Neural crest cell (in vitro differentiated cells): Measurements from ENCODE around the gene FLYWCH1. TPM values are rescaled to one million over a fixed set of nuclear protein-coding genes. Genes with fewer than 3 reads are reported as not detected.

ENCODE experiments used
- DNase-seq: peaks from one replicate; pipeline ENCODE4 v3.0.0; 2021; ENCODE audit warnings: low read depth, mixed read lengths, low spot score
- H3K27ac Mint-ChIP-seq: one replicate; pipeline ENCODE4 v1.8.0; 2021; ENCODE audit warnings: mild to moderate bottlenecking, mixed read lengths; ENCODE audit not compliant: unreplicated experiment
- H3K27me3 Mint-ChIP-seq: 2 replicates; pipeline ENCODE4 v1.8.0; 2021; ENCODE audit warnings: low read depth, mild to moderate bottlenecking, mixed read lengths
- H3K36me3 Mint-ChIP-seq: 2 replicates; pipeline ENCODE4 v1.8.0; 2021; ENCODE audit warnings: low read depth, mild to moderate bottlenecking, mixed read lengths
- H3K4me1 Mint-ChIP-seq: 2 replicates; pipeline ENCODE4 v1.8.0; 2021; ENCODE audit warnings: mixed read lengths
- H3K4me3 Mint-ChIP-seq: one replicate; pipeline ENCODE4 v1.8.0; 2021; ENCODE audit warnings: mild to moderate bottlenecking, mixed read lengths
- H3K9me3 Mint-ChIP-seq: 2 replicates; pipeline ENCODE4 v1.8.0; 2021; ENCODE audit warnings: mixed read lengths
- total RNA-seq: library from RNA; stranded (reverse); gene quantifications from 2 replicates; pipeline ENCODE4 v1.2.1, GENCODE V29; 2021
- TF ChIP-seq, protein P1 (sequence below): fragments of 200-600 bp; sonication (generic); conservative IDR thresholded peaks from 2 replicates; pipeline ENCODE4 v1.5.0; 2021; ENCODE audit warnings: antibody characterized with exemption, mild to moderate bottlenecking

FLYWCH1 gene
- total RNA-seq, 1 donor from 2014 or later = 26.4 TPM

DNA sequence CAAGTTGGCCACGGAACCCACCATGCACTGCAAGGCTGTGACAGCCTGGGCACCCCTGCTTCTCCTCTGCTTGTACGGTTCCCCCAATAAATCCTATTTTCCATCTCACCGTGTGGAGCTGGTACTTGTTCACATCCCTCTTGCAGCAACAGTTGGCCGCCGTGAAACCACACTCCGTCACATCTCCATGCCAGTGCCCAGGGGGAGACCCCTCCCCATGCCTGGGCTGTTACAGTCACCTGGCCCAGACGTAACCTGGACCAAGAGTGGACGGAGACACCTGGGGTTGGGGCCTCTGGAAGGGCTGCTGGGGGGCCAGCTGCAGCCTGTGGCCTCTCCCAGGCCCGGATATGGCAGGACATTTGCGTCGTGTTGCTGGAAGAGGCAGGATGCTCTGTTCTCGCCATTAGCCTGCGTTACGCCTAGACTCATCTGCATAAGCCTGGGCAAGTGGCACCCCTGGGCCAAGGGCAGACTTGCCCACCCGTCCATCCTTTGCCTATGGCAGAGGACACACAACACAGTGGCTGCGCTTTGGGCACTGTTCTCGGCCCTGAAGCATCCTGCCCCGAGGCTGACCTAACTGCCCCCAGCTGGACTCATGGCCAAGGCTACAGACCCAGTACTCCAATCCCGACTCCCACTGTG lies 38.1 kb downstream of the FLYWCH1 start:
- H3K9me3 Mint-ChIP-seq = peaks cover 4% of the 10 kb centered on the region
- no peaks in the 10 kb centered on the region for H3K27me3 Mint-ChIP-seq

DNA sequence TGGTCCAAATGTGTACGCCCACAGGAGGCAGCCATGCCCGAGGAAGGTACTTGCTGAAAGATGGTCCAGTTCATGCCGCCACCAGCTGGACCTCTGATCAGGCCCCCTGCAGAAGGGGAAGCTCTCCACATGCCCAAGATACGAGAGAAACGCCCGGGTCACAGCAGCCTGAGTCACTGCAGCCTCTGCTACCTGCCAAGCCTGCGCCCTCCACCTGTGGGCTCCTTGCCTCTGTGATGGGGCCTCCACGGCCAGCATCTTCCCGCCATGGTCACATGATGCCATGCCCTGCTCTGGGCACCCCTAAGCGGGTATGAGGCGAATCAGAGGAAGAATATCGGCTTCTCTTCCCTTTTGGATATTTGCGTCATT lies 38.6 kb downstream of the FLYWCH1 start:
- Mint-ChIP-seq H3K4me1 (no peaks in the 10 kb centered on the region), H3K36me3 (peaks cover 7% of the 10 kb centered on the region), H3K27me3 (no peaks in the 10 kb centered on the region), H3K27ac (no peak overlapping the region), H3K4me3 (no peak overlapping the region), H3K9me3 (peaks cover 4% of the 10 kb centered on the region)
- DNase-seq = no peak
- TF ChIP-seq, protein P1, sequence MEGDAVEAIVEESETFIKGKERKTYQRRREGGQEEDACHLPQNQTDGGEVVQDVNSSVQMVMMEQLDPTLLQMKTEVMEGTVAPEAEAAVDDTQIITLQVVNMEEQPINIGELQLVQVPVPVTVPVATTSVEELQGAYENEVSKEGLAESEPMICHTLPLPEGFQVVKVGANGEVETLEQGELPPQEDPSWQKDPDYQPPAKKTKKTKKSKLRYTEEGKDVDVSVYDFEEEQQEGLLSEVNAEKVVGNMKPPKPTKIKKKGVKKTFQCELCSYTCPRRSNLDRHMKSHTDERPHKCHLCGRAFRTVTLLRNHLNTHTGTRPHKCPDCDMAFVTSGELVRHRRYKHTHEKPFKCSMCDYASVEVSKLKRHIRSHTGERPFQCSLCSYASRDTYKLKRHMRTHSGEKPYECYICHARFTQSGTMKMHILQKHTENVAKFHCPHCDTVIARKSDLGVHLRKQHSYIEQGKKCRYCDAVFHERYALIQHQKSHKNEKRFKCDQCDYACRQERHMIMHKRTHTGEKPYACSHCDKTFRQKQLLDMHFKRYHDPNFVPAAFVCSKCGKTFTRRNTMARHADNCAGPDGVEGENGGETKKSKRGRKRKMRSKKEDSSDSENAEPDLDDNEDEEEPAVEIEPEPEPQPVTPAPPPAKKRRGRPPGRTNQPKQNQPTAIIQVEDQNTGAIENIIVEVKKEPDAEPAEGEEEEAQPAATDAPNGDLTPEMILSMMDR = no peak

More for the DNA sequence above, 38.1 kb downstream of the FLYWCH1 start:
- Mint-ChIP-seq H3K4me1 (no peaks in the 10 kb centered on the region), H3K36me3 (peaks cover 7% of the 10 kb centered on the region), H3K27ac (no peak overlapping the region), H3K4me3 (no peak overlapping the region)
- no peak for DNase-seq
- TF ChIP-seq, protein P1 = no peak

DNA sequence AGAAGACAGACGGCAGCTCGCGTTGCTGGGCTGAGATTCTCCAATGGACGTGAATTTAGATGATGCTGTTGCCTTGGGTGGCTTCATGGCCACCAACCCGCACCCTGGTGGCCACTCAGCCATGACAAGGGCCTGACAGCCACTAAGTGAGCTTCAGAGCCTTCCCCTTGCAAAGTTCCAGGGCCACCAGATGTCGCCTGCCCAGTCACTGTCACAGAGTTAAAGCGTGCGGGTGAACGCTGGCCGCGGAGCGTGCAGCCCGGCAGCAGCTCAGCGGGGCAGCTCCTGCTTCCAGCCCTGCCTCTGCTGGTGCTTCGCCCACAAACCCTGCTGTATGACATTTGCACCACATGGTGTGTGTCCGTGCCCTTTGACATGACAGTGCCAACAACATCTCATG lies 39.0 kb downstream of the FLYWCH1 start:
- Mint-ChIP-seq H3K27ac (no peak overlapping the region), H3K9me3 (peaks cover 4% of the 10 kb centered on the region), H3K36me3 (peaks cover 7% of the 10 kb centered on the region), H3K4me3 (no peak overlapping the region), H3K4me1 (no peaks in the 10 kb centered on the region), H3K27me3 (no peaks in the 10 kb centered on the region)
- no peak for DNase-seq
- TF ChIP-seq, protein P1 = no peak

DNA sequence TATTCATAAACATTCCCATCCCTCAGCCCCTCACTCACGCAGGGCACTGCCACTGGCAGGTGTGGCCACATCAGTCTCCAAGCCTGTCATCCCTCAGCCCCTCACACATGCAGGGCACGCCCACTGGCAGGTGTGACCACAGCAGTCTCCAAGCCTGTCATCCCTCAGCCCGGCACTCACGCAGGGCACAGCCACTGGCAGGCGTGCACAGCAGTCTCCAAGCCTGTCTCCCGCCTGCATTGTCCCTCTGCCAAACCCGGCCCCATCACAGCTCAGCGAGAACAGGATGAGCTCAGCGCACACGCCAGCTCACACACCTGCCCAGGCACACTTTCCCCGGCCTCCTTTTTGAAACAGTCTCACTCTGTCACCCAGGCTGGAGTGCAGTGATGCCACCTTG lies 40.9 kb downstream of the FLYWCH1 start:
- peaks cover 4% of the 10 kb centered on the region for H3K27me3 Mint-ChIP-seq
- no peak for DNase-seq
- no peak overlapping the region for H3K4me3 Mint-ChIP-seq
- H3K4me1 Mint-ChIP-seq = no peaks in the 10 kb centered on the region
- no peaks in the 10 kb centered on the region for H3K9me3 Mint-ChIP-seq
- TF ChIP-seq, protein P1 = no peak
- H3K36me3 Mint-ChIP-seq = no peaks in the 10 kb centered on the region
- no peak overlapping the region for H3K27ac Mint-ChIP-seq

DNA sequence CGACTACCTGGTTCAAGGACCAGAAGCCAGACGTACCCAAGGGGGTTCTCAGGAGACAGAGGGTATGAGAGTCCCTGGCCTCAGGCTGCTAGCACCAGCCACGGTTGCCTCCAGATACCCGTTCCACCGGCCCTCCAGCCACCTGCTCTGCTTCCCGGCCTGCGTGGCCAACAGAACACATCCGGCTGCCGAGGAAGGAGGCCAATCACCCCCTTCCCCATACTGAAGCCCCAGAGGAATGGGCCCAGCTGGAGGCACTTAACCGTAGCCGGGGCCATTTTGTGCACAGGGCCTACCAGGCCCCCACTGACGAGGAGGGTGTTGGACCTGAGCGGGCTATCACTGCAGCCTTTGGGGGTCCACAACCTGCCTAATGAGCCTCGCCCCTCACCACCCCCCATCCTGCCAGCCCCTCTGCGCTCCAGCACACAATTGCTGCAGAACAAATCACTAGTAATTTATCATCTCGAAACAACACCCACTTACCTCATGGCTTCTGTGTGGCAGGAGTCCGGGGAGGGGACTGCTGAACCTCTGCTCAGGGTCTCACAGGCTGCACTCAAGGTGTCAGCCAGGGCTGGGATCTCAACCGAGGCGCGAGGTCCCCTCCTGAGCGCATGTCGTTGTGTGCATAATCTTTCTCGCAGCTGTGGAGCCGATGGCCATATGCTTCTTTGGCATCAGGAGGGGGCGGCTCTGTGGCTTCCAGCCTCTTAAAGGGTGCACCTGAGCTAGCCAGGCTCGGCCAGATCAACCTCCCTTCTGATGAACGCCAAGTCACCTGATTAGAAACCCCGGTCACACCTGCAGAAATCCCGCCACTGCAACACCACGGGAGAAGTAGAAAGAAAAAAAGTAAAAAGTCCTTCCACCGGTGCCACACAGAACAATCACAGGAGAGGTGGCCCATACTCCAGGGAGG lies 42.2 kb downstream of the FLYWCH1 start:
- no peak for DNase-seq
- TF ChIP-seq, protein P1 = no peak
- Mint-ChIP-seq H3K9me3 (no peaks in the 10 kb centered on the region), H3K4me1 (no peaks in the 10 kb centered on the region), H3K36me3 (no peaks in the 10 kb centered on the region), H3K4me3 (no peak overlapping the region), H3K27ac (no peak overlapping the region), H3K27me3 (peaks cover 6% of the 10 kb centered on the region)
